HEK293 (cell line): ENCODE results near the gene AIF1.

Experiments used
- CTCF ChIP-seq: fragments of 450-650 bp; formaldehyde crosslinking; IDR thresholded peaks from 2 replicates; pipeline ENCODE4 v1.5.1; 2016; ENCODE audit warnings: missing biosample characterization, missing genetic modification characterization
- ELK4 ChIP-seq: IDR thresholded peaks from 2 replicates; pipeline ENCODE4 v1.6.1; 2011; ENCODE audit warnings: mild to moderate bottlenecking, low read depth, low read length, borderline replicate concordance
- MZF1 ChIP-seq: fragments of 450-650 bp; formaldehyde crosslinking; IDR thresholded peaks from 2 replicates; pipeline ENCODE4 v1.5.1; 2017; ENCODE audit warnings: missing biosample characterization, missing genetic modification characterization, borderline replicate concordance
- ZNF24 ChIP-seq: fragments of 450-650 bp; formaldehyde crosslinking; IDR thresholded peaks from 2 replicates; pipeline ENCODE4 v1.5.1; 2016; ENCODE audit warnings: missing biosample characterization, missing genetic modification characterization
- ZNF394 ChIP-seq: fragments of 450-650 bp; formaldehyde crosslinking; IDR thresholded peaks from 2 replicates; pipeline ENCODE4 v1.5.1; 2016; ENCODE audit warnings: missing biosample characterization, missing genetic modification characterization, mild to moderate bottlenecking, moderate library complexity, borderline replicate concordance
- ZNF560 ChIP-seq: fragments of 450-650 bp; formaldehyde crosslinking; IDR thresholded peaks from 2 replicates; pipeline ENCODE4 v1.5.1; 2017; ENCODE audit warnings: missing biosample characterization, missing genetic modification characterization, borderline replicate concordance

GRCh38 chr6:31578184-31579118 is 36.6 kb upstream of the AIF1 start:
- TF ChIP-seq ELK4 (no peak), MZF1 (tag by site-specific recombination) (no peak), ZNF24 (tag by site-specific recombination) (no peak), CTCF (no peak), ZNF560 (tag by site-specific recombination) (no peak), ZNF394 (tag by site-specific recombination) (no peak)
